Naive thymus-derived CD4-positive, alpha-beta T cell (primary cell): ENCODE data around the gene TPSB2. TPM values are rescaled to one million over a fixed set of nuclear protein-coding genes. Genes with fewer than 3 reads are reported as not detected.
"Not testable (repeated sequence)": the region's sequence is repeated elsewhere in the genome, so short reads cannot be mapped to it uniquely, and the experiment has no call there.

Experiments
- ATAC-seq: fragments of 150-1000 bp; cut with Tn5 transposase; 2 replicates; pipeline ENCODE4 v1.10.0; 2021; ENCODE audit warnings: mild to moderate bottlenecking, moderate library complexity
- CTCF ChIA-PET: fragments of 350-600 bp; sonication (Branson Sonifier 250); formaldehyde crosslinking; loops from one replicate; lab custom pipeline; 2021; ENCODE audit warnings: antibody characterized with exemption; lab: Charles Lee
- POLR2A ChIA-PET: fragments of 350-600 bp; sonication (Branson Sonifier 250); formaldehyde crosslinking; loops from one replicate; lab custom pipeline; 2021; ENCODE audit warnings: antibody characterized with exemption, inconsistent platforms; lab: Charles Lee
- DNase-seq, 9 donors: peaks; one replicate each; pipeline versions ENCODE4 v3.0.0 to v3.0.0-alpha.2; 2020 to 2022; ENCODE audit warnings: mixed read lengths in 1 of 9
- H3K27ac ChIP-seq: one replicate; pipeline ENCODE4 v1.7.0; 2013; ENCODE audit warnings: mild to moderate bottlenecking, low read depth, low read length, moderate library complexity
- H3K27me3 ChIP-seq, 2 donors: one replicate each; pipeline ENCODE4 v1.7.0; 2013; ENCODE audit warnings: low read length in 2 of 2, mild to moderate bottlenecking in 2 of 2, moderate library complexity in 2 of 2; ENCODE audit not compliant: control insufficient read depth in 2 of 2, insufficient read depth in 2 of 2
- H3K36me3 ChIP-seq, 3 experiments: 1 replicate in 2 of 3; 2 replicates in 1 of 3; pipeline ENCODE4 v1.7.0; 2013; ENCODE audit warnings: low read length in 3 of 3, mild to moderate bottlenecking in 3 of 3, moderate library complexity in 1 of 3; ENCODE audit not compliant: insufficient read depth in 3 of 3, control insufficient read depth in 2 of 3
- H3K4me1 ChIP-seq, 2 donors: one replicate each; pipeline ENCODE4 v1.7.0; 2013; ENCODE audit warnings: low read length in 2 of 2, mild to moderate bottlenecking in 2 of 2, moderate library complexity in 1 of 2; ENCODE audit not compliant: control insufficient read depth in 2 of 2, insufficient read depth in 2 of 2
- H3K4me3 ChIP-seq: 2 replicates; pipeline ENCODE4 v1.7.0; 2013; ENCODE audit warnings: mild to moderate bottlenecking, low read length
- H3K9me3 ChIP-seq, 3 experiments: 1 replicate in 2 of 3; 2 replicates in 1 of 3; pipeline ENCODE4 v1.7.0; 2013; ENCODE audit warnings: low read length in 3 of 3; ENCODE audit not compliant: control insufficient read depth in 2 of 3
- H3K27ac Mint-ChIP-seq, 9 donors: one replicate each; pipeline ENCODE4 v1.8.0; 2020 to 2022; ENCODE audit warnings: mixed read lengths in 9 of 9, mild to moderate bottlenecking in 8 of 9, moderate library complexity in 5 of 9, inconsistent platforms in 2 of 9
- H3K27me3 Mint-ChIP-seq, 5 donors: one replicate each; pipeline ENCODE4 v1.8.0; 2021 to 2022; ENCODE audit warnings: mixed read lengths in 5 of 5, mild to moderate bottlenecking in 1 of 5
- H3K36me3 Mint-ChIP-seq, 5 donors: one replicate each; pipeline ENCODE4 v1.8.0; 2020 to 2022; ENCODE audit warnings: mixed read lengths in 5 of 5, mild to moderate bottlenecking in 3 of 5, inconsistent platforms in 1 of 5
- H3K4me1 Mint-ChIP-seq, 7 donors: one replicate each; pipeline ENCODE4 v1.8.0; 2020 to 2022; ENCODE audit warnings: mixed read lengths in 7 of 7, mild to moderate bottlenecking in 3 of 7, inconsistent platforms in 1 of 7
- H3K4me3 Mint-ChIP-seq, 10 donors: one replicate each; pipeline ENCODE4 v1.8.0; 2020 to 2022; ENCODE audit warnings: mild to moderate bottlenecking in 10 of 10, mixed read lengths in 10 of 10, moderate library complexity in 6 of 10, inconsistent platforms in 2 of 10
- H3K9me3 Mint-ChIP-seq, 11 donors: one replicate each; pipeline ENCODE4 v1.8.0; 2020 to 2022; ENCODE audit warnings: mixed read lengths in 11 of 11, mild to moderate bottlenecking in 4 of 11, inconsistent platforms in 1 of 11, moderate library complexity in 1 of 11
- intact Hi-C, 2 donors: fragments of 100-400 bp; cut with micrococcal nuclease; formaldehyde crosslinking; loops; one replicate each; pipeline ENCODE4 v1.15.1; 2023
- polyA plus RNA-seq, 2 donors: library from polyadenylated mRNA; unstranded; fragments of 300-500 nt; fragmentation: Illumina TruSeq; gene quantifications; one replicate each; pipeline ENCODE4 v1.2.3, GENCODE V29; 2021
- total RNA-seq, 6 experiments: library from RNA in 5 of 6; stranded (reverse) in 5 of 6; gene quantifications; 1 replicate in 5 of 6; 2 replicates in 1 of 6; pipeline ENCODE4 v1.2.3 and lab custom pipeline; 2021 to 2026

The TPSB2 gene
- total and polyA plus RNA-seq, 7 experiments from 2014 or later, result 5.3 TPM; not detected in 6

- DNase-seq (no peak), ATAC-seq (no peak)
- Histone ChIP-seq H3K27me3 (no peaks in the 10 kb centered on the region), H3K4me3 (no peak overlapping the region), H3K36me3 (no peaks in the 10 kb centered on the region), H3K9me3 (no peaks in the 10 kb centered on the region), H3K4me1 (no peaks in the 10 kb centered on the region), H3K27ac (no peak overlapping the region)
- H3K4me1 Mint-ChIP-seq, result no peaks in the 10 kb centered on the region
- H3K4me3 Mint-ChIP-seq, result no peak overlapping the region
- no peaks in the 10 kb centered on the region for H3K36me3 Mint-ChIP-seq
- POLR2A ChIA-PET, result no interaction called here
- peaks cover 0 to 10% (median 0%) of the 10 kb centered on the region in 5 donors for H3K27me3 Mint-ChIP-seq
- intact Hi-C loops, result loop anchor here in 1 of 2 donors (5.0 kb wide), 1 partner anchor 487 kb away; no protein-coding TSS in a partner anchor
- CTCF ChIA-PET, result no interaction called here
- H3K9me3 Mint-ChIP-seq, result peaks cover 0 to 3% (median 0%) of the 10 kb centered on the region in 11 donors
- H3K27ac Mint-ChIP-seq, result no peak overlapping the region
Observed at GRCh38 chr16:1189455-1189854, 40.5 kb downstream of the TPSB2 start.

DNA sequence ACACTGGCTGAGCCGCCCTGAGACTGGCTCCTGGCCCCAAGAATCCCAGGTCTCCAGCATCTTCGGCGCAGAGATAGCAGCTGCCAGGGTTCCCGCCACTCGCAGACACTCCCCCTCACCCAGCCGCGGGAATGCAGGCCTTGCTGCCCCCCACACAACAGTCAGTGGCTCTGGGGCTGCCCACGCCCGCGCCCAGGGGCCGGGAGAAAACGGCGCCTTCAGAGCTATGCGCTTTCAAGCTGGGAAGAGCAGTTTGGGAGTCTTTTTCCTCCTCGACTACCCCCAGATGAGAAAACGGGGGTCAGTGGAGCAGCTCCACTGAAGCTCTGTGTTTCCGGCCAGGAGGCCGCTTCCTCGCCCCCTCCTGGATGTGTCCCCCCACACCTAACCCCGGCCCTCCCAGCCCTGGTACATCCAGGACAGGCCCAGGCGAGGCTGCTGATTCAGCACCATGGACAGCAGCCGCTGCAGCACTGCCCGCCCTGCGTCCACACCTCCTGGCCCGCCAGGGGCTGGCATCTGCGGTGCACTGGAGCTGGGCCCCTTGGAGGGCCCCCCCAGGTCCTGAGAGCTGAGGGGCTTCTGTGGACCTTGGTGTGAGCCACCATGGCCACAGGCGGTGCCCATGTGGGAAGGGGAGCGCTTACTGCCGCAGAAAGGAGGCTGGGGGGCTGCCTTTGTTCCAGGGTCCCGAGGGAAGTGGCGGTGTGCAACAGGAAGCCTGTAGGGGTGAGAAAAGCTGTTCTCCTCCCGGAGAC is 41.4 kb downstream of the TPSB2 start:
- intact Hi-C loops, result loop anchor here in 1 of 2 donors (5.0 kb wide), 1 partner anchor 486 kb away; no protein-coding TSS in a partner anchor
- POLR2A ChIA-PET, result no interaction called here

DNA sequence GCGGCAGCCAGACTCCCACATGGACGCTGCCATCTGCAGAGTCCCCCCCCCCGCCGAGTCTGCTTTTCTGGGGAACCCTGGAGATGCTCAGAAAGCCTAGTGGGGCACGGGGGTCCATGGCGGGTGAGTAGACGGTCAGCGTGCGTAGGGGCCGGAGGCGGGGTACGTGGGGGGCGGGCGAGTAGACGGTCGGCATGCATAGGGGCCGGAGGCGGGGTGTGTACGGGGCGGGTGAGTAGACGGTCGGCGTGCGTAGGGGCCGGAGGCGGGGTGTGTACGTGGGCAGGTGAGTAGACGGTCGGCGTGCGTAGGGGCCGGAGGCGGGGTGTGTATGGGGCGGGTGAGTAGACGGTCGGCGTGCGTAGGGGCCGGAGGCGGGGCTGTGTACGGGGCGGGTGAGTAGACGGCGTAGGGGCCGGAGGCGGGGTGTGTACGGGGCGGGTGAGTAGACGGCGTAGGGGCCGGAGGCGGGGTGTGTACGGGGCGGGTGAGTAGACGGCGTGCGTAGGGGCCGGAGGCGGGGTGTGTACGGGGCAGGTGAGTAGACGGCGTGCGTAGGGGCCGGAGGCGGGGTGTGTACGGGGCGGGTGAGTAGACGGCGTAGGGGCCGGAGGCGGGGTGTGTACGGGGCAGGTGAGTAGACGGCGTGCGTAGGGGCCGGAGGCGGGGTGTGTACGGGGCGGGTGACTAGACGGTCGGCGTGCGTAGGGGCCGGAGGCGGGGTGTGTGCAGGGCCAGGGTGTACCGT is 44.4 kb downstream of the TPSB2 start:
- DNase-seq, H3K9me3 ChIP-seq, H3K9me3 Mint-ChIP-seq, ATAC-seq, H3K4me3 Mint-ChIP-seq, H3K27me3 ChIP-seq, H3K4me1 ChIP-seq, H3K4me3 ChIP-seq, H3K4me1 Mint-ChIP-seq, H3K27ac ChIP-seq, H3K36me3 ChIP-seq, CTCF ChIA-PET, H3K27ac Mint-ChIP-seq, H3K27me3 Mint-ChIP-seq, H3K36me3 Mint-ChIP-seq, POLR2A ChIA-PET: not testable (repeated sequence)
- intact Hi-C loops, result loop anchor here in 1 of 2 donors (5.0 kb wide), 1 partner anchor 483 kb away; no protein-coding TSS in a partner anchor

More for the DNA sequence above, 41.4 kb downstream of the TPSB2 start:
- no peaks in the 10 kb centered on the region for H3K4me1 ChIP-seq
- DNase-seq (peak in 8 of 9 donors; percentile 28 to 62 (median 50)), ATAC-seq (peak; percentile 49)
- no peaks in the 10 kb centered on the region for H3K4me1 Mint-ChIP-seq
- no peaks in the 10 kb centered on the region for H3K36me3 ChIP-seq
- H3K9me3 Mint-ChIP-seq, result peaks cover 0 to 3% (median 0%) of the 10 kb centered on the region in 11 donors
- no peak overlapping the region for H3K27ac ChIP-seq
- H3K27me3 Mint-ChIP-seq, result peaks cover 0 to 10% (median 0%) of the 10 kb centered on the region in 5 donors
- H3K9me3 ChIP-seq, result no peaks in the 10 kb centered on the region
- H3K36me3 Mint-ChIP-seq, result no peaks in the 10 kb centered on the region
- H3K27ac Mint-ChIP-seq, result no peak overlapping the region
- CTCF ChIA-PET, result no interaction called here
- no peak overlapping the region for H3K4me3 ChIP-seq
- no peak overlapping the region for H3K4me3 Mint-ChIP-seq
- no peaks in the 10 kb centered on the region for H3K27me3 ChIP-seq

- H3K27me3 Mint-ChIP-seq, result peaks cover 0 to 10% (median 0%) of the 10 kb centered on the region in 5 donors
- H3K4me3 Mint-ChIP-seq, result no peak overlapping the region
- no peak overlapping the region for H3K27ac Mint-ChIP-seq
- Histone ChIP-seq H3K27me3 (no peaks in the 10 kb centered on the region), H3K36me3 (no peaks in the 10 kb centered on the region), H3K4me3 (no peak overlapping the region), H3K4me1 (no peaks in the 10 kb centered on the region), H3K27ac (no peak overlapping the region), H3K9me3 (no peaks in the 10 kb centered on the region)
- no peaks in the 10 kb centered on the region for H3K4me1 Mint-ChIP-seq
- intact Hi-C loops, result loop anchor here in 1 of 2 donors (5.0 kb wide), 1 partner anchor 483 kb away; no protein-coding TSS in a partner anchor
- DNase-seq (no peak), ATAC-seq (no peak)
- H3K9me3 Mint-ChIP-seq, result peaks cover 0 to 3% (median 0%) of the 10 kb centered on the region in 11 donors
- CTCF ChIA-PET, result no interaction called here
- no peaks in the 10 kb centered on the region for H3K36me3 Mint-ChIP-seq
- POLR2A ChIA-PET, result no interaction called here
Observed at GRCh38 chr16:1184980-1185379, 45.0 kb downstream of the TPSB2 start.

DNA sequence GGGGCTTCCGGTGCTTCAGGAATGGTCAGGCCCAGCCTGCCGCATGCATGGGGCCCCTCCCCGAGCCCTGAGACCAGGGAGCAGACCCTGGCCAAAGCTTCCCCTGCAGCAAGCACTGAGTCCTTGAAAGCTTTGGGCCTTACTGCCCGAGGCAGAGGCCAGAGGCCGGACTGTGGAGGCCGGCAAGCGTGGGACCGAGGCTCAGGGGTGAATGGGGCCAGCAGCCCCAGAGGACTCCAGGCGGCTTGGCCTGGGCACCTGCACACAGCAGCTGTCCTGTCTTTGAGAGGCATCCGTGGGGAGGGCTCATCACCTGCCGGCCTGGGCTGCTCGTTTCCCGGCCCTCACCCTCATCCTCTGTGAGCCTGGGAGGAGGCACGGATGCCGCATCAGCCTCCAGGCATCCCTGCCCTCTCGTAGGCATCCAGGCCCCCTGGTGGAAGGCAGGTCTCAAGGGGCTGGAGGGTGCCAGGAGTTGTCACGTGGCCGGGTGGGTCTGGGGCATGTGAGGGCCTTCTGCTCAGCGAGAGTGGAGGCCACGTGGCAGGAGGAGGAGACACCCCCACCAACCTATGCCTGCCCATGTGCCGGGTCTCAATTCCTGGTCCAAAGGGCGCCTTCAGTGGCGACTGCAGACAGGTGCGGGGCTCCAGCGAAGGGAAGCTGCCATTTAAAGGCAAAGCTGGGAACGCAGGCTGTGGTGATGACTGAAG is 45.7 kb downstream of the TPSB2 start:
- no peak for DNase-seq
- no peaks in the 10 kb centered on the region for H3K4me1 ChIP-seq
- intact Hi-C loops, result no loop called here
- Mint-ChIP-seq H3K27ac (no peak overlapping the region), H3K36me3 (no peaks in the 10 kb centered on the region), H3K9me3 (peaks cover 0 to 3% (median 0%) of the 10 kb centered on the region in 11 donors), H3K4me1 (no peaks in the 10 kb centered on the region), H3K27me3 (peaks cover 0 to 10% (median 0%) of the 10 kb centered on the region in 5 donors), H3K4me3 (no peak overlapping the region)
- no peak overlapping the region for H3K4me3 ChIP-seq
- H3K27ac ChIP-seq, result no peak overlapping the region
- no peaks in the 10 kb centered on the region for H3K9me3 ChIP-seq
- CTCF ChIA-PET, result no interaction called here
- POLR2A ChIA-PET, result no interaction called here
- ATAC-seq, result no peak
- no peaks in the 10 kb centered on the region for H3K36me3 ChIP-seq
- H3K27me3 ChIP-seq, result no peaks in the 10 kb centered on the region

DNA sequence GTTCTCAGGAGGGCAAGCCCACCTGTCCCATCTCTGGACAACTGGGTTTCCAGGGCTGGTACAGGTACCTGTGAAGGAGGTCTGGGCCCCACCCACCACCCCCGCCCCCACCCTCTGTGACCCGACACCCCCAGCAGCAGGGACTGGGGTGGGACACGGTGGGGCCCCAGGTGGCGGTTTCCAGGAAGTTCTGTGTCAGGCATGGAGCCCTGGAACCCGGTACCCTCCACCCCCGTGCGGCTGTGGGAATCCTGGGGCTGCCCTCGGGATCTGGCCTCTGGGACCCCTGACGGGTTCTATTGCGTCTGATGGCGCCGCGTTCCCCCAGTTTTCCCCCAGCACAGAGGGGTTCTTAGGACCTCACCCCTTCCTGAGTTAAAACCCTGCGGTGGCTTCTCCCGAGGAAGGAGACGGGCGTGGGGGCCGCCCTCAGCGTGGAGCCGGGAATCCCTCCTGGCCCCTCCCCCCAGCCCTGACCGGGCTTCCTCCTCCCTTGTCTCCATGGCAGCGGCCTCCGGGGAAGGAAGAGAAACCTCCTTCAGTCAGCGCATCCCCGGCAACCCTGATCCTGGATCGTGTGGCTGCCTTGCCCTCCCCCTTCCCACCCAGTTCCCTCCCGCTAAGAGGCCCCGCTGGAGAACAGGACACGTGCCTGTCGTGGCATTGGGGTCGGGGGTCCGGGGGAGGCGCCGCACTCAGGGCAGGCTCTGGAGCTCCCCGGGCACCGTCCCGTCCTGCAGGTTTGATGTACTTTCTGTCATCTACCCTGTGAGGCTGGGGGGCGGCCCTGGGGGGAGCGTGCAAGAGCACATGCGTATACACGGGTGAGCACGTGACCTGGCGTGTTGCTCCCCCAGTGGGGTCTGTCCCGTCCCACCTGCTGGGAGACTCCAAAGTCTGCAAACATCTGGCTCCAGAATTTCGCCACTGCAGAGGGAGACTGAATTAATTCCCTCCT is 46.8 kb downstream of the TPSB2 start:
- Histone ChIP-seq H3K9me3 (no peaks in the 10 kb centered on the region), H3K27me3 (no peaks in the 10 kb centered on the region), H3K27ac (no peak overlapping the region), H3K36me3 (no peaks in the 10 kb centered on the region), H3K4me1 (no peaks in the 10 kb centered on the region), H3K4me3 (no peak overlapping the region)
- Mint-ChIP-seq H3K4me1 (no peaks in the 10 kb centered on the region), H3K9me3 (peaks cover 0 to 3% (median 0%) of the 10 kb centered on the region in 11 donors), H3K27ac (no peak overlapping the region), H3K27me3 (peaks cover 0 to 4% (median 0%) of the 10 kb centered on the region in 5 donors), H3K4me3 (no peak overlapping the region), H3K36me3 (no peaks in the 10 kb centered on the region)
- ATAC-seq, result no peak
- intact Hi-C loops, result no loop called here
- CTCF ChIA-PET, result no interaction called here
- POLR2A ChIA-PET, result no interaction called here
- DNase-seq, result no peak
